Measurements from ENCODE around the gene ANKRD2. TPM values are rescaled to one million over a fixed set of nuclear protein-coding genes. Genes with fewer than 3 reads are reported as not detected.
"Not testable (repeated sequence)": the region's sequence is repeated elsewhere in the genome, so short reads cannot be mapped to it uniquely, and the experiment has no call there.

ANKRD2 gene
- total and polyA plus RNA-seq, 10 of the 15 experiments (the other 5 are each of a cell fraction or from before 2014, with no cell fraction given): 0.18 to 0.23 TPM; not detected in 8

DNA sequence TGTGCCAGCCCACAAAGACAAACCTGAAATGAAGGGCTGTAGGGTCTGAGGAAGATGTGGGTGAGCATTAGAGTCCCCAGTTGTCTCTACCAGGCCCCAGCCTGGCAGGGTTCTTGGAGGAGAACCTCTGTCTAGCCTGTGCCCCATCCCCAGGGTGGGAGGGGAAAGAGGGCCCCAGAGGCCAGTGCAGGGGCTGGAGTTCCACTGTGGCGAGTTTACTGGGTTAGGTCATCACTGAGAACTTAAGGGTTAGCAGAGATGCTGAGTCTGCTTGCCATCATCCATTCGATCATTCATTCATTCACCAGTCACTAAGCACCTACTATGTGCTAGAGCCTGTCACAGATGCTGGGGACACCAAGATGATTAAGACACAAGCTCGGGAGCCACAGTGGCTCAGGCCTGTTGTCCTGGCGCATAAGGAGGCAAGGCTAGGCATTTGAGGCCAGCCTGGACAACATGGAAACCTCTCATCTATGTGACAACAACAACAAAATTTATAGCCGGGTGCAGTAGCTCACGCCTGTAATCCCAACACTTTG lies 2.6 kb downstream of the ANKRD2 start:
- no peaks in the 10 kb centered on the region for H3K79me2 ChIP-seq (ENCODE audit: control insufficient read depth, insufficient read depth, low read length)
- ATAC-seq: no peak
- 38% methylated on average over 6 of the region's 6 CpGs for WGBS (ENCODE audit: insufficient coverage, insufficient replicate concordance, low lambda C conversion rate, missing lambda C conversion rate)
- no peaks in the 10 kb centered on the region; a peak in 1 of 4 replicates for H3K27me3 ChIP-seq (replicated peaks in 1 of 2; ENCODE audit: control insufficient read depth in 2 of 2, insufficient read depth in 2 of 2, low read length in 1 of 2)
- ChIA-PET POLR2A (interaction anchor here (0.6 kb wide), 1 partner anchor 43 kb away, joined by 8 read pairs; no protein-coding TSS in a partner anchor), SMC1A (ENCODE audit: uncharacterized antibody, unreplicated experiment) (no interaction called here), CTCF (interaction anchor here (0.8 to 1.9 kb wide), 6 partner anchors 23 to 102 kb away, joined by 3 to 7 read pairs (median 4); no protein-coding TSS in a partner anchor), RAD21 (ENCODE audit: unreplicated experiment) (no interaction called here)
- H3K27ac ChIP-seq (ENCODE audit: control insufficient read depth, insufficient read depth): no peak overlapping the region
- no TSS peak for BruUV-seq (replicated peaks)
- no peak overlapping the region for H2AFZ ChIP-seq (ENCODE audit: control insufficient read depth, low read depth, low read length)
- H3K36me3 ChIP-seq (ENCODE audit: control insufficient read depth in 2 of 2, insufficient read depth in 2 of 2, low read length in 1 of 2): no peaks in the 10 kb centered on the region
- no peak for FAIRE-seq
- no peak overlapping the region for H3K4me2 ChIP-seq (ENCODE audit: control insufficient read depth, insufficient read depth)
- intact Hi-C loops (cut with micrococcal nuclease; ENCODE audit: unreplicated experiment) (no loop called here), in situ Hi-C loops (cut with MboI) (no loop called here)
- no peaks in the 10 kb centered on the region for H4K20me1 ChIP-seq (ENCODE audit: control insufficient read depth, insufficient read depth)
- no peaks in the 10 kb centered on the region for H3K4me1 ChIP-seq (ENCODE audit: control insufficient read depth, insufficient read depth, low read length)
- no peaks in the 10 kb centered on the region for H3K9me3 ChIP-seq (replicated peaks; ENCODE audit: control insufficient read depth, insufficient read depth, low read length)
- DNase-seq (ENCODE audit: low read depth, low spot score): no peak
- H3K9ac ChIP-seq (ENCODE audit: control insufficient read depth, insufficient read depth, low read length): no peak overlapping the region
- TF ChIP-seq SREBF2 (IDR thresholded peaks at IDR 0.05; ENCODE audit: low read length) (no peak), ZBTB11 (CRISPR knock-in tag; IDR thresholded peaks at IDR 0.05) (no peak), GATAD2B (conservative IDR thresholded peaks at IDR 0.05; ENCODE audit: low read depth) (no peak)
- H3K4me3 ChIP-seq: no peak overlapping the region

GRCh38 chr10:97576487-97576886 lies 3.9 kb downstream of the ANKRD2 start:
- H3K4me2 ChIP-seq (ENCODE audit: control insufficient read depth, insufficient read depth); H3K27me3 ChIP-seq (replicated peaks in 1 of 2; ENCODE audit: control insufficient read depth in 2 of 2, insufficient read depth in 2 of 2, low read length in 1 of 2); BruUV-seq (replicated peaks); H4K20me1 ChIP-seq (ENCODE audit: control insufficient read depth, insufficient read depth); H3K4me3 ChIP-seq; DNase-seq (ENCODE audit: low read depth, low spot score); intact Hi-C loops (cut with micrococcal nuclease; ENCODE audit: unreplicated experiment); H3K79me2 ChIP-seq (ENCODE audit: control insufficient read depth, insufficient read depth, low read length); H3K4me1 ChIP-seq (ENCODE audit: control insufficient read depth, insufficient read depth, low read length); H3K36me3 ChIP-seq (ENCODE audit: control insufficient read depth in 2 of 2, insufficient read depth in 2 of 2, low read length in 1 of 2); in situ Hi-C loops (cut with MboI); RAD21 ChIA-PET (ENCODE audit: unreplicated experiment); FAIRE-seq; H3K9ac ChIP-seq (ENCODE audit: control insufficient read depth, insufficient read depth, low read length); SMC1A ChIA-PET (ENCODE audit: uncharacterized antibody, unreplicated experiment); H3K9me3 ChIP-seq (replicated peaks; ENCODE audit: control insufficient read depth, insufficient read depth, low read length); H3K27ac ChIP-seq (ENCODE audit: control insufficient read depth, insufficient read depth); ATAC-seq; H2AFZ ChIP-seq (ENCODE audit: control insufficient read depth, low read depth, low read length): not testable (repeated sequence)
- CTCF ChIA-PET: interaction anchor here (0.9 to 1.9 kb wide), 3 partner anchors 21 to 32 kb away, joined by 4 to 7 read pairs (median 4); no protein-coding TSS in a partner anchor
- WGBS (ENCODE audit: insufficient coverage, insufficient replicate concordance, low lambda C conversion rate, missing lambda C conversion rate): 41% methylated on average over 5 of the region's 5 CpGs
- POLR2A ChIA-PET: interaction anchor here (0.6 kb wide), 1 partner anchor 17 kb away, joined by 3 read pairs; no protein-coding TSS in a partner anchor

Measured in GM12878 (cell line).